HG03135 (cell line): ENCODE data around the gene CNDP2.

Experiments
- ATAC-seq: cut with Tn5 transposase; IDR thresholded peaks from one replicate; pipeline ENCODE4 v1.9.1; 2021; ENCODE audit warnings: mild to moderate bottlenecking, moderate library complexity; ENCODE audit not compliant: unreplicated experiment

The CNDP2 gene

DNA sequence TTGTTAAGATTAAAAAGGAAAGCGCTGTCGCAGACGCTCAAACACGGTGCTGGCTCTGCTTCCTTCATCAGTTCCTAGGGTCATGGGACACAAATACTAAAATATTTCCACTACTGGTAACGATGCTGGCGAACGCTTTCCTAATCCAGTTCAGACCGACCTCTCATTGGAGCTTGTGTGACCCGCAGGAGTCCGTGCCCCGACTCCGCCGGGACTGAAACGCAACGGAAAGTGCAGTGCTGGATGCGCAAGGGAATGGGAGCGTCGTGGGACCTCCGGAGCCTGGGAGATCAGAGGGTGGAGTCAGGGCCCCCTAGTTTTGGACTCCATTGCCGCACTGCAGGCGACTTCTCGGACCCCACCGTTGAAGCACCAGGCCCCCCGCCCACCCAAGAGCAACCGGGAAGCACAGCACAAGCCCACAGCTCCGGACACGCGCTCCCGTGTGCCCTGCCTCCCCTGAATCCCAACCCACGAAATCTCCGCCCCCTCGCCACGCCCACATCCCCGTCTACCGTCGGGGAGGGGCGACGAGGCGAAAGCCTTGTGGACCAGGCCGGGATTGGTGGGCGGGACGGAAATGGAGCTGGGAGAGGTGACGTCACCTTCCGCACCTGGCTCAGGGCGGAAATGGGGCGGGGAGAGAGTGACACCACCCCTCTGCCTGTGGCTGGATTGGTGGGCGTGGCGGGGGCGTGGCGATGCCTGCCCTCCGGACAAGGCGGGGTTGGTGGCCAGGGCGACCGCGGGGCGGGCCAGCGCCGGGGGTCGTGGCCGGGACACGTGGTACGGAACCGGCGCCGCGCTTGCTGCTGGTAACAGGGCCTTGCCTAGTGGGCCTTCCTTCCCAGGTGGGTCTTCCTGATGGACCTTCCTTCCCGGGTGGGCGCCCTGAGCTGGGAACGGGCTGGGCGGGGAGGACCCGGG is at the start of gene CNDP2:
Gene CNDP2, plus strand, starts transcription at position 783 of the 927 bp plus-strand sequence. CDS start 3,611 bp downstream, outside the sequence.
- ATAC-seq, result peak; percentile 79

GRCh38 chr18:74446631-74447403 is 49.3 kb upstream of the CNDP2 start:
- no peak for ATAC-seq

- no peak for ATAC-seq
Observed at GRCh38 chr18:74447404-74448152, 48.6 kb upstream of the CNDP2 start.

DNA sequence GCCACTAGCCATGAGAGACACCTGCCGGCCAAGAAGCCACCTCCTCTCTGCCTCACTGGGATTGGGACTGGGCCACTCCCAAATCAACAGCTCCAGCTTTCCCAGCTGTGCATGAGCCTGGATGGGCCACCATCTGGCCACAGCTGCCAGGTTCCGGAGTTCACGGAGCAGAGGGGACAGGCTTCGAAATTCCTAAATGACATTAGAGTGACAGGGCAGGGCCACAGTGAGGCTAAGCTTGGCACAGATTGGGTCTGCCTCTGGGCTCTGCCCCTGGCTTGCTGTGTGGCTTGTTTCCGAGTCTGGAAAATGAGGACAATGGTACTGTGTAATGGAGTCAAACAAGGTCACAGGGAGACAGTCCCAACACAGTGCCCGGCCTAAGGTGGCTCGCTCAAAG is 45.5 kb upstream of the CNDP2 start:
- no peak for ATAC-seq

DNA sequence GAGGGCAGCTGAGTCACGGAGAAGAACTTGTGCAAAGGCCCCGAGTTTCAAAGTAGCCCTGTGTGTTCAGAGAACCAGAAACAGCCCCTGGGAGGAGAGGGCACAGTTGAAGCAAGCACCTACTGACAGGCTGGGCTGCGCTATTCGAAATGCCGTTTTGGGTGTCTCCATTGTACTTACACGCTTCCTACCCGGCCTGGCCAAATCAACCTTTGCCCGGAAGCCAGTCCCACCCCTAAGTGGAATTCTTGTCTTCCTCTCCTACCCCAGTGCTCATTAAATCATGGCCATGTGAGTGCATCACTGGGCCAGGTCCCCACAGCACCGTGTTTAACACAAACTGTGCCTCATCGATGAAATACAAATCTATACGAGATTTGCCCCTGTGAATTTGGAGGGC is 45.0 kb upstream of the CNDP2 start:
- no peak for ATAC-seq

- ATAC-seq, result no peak
Observed at GRCh38 chr18:74453016-74453566, 43.1 kb upstream of the CNDP2 start.

- ATAC-seq, result no peak
Observed at GRCh38 chr18:74453642-74454198, 42.4 kb upstream of the CNDP2 start.

DNA sequence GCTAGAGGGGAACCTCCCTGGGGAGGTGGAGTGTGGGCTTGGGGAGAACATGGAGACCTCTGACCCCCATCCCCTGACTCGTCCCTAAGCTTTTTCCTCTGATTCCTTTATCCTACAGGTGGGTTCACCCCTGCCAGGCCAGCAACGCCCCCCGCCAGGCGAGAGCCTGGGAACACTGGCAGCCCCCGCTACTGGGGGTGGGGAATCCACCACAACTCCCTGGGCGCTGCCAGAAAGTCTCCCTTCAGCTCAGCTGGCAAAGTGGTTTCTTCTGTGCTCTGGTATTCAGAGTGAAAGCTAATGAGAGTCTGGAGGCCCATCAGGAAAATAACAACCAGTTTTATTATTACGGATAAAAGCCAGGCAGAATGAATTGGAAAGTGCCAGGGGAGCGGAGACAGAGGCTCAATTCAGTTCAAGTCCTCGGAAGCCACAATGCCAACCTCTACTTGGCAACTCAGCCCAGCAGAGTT is 41.8 kb upstream of the CNDP2 start:
- ATAC-seq, result no peak

DNA sequence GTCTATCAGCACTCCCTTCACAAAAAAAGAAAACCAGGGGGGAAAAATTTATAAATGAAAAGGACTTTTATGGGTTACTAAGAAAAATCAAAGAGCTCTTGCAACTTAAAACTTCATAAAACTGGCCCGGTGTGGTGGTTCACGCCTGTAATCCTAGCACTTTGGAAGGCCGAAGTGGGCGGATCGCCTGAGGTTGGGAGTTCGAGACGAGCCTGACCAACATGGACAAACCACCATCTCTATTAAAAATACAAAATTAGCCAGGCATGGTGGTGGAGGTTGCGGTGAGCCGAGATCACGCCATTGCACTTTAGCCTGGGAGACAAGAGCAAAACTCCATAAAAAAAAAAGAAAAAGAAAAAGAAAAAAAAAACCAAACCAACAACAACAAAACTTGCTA is 40.8 kb upstream of the CNDP2 start:
- no peak for ATAC-seq

GRCh38 chr18:74456017-74456348 is 40.2 kb upstream of the CNDP2 start:
- no peak for ATAC-seq

GRCh38 chr18:74456349-74457042 is 39.7 kb upstream of the CNDP2 start:
- no peak for ATAC-seq

GRCh38 chr18:74457043-74457724 is 39.0 kb upstream of the CNDP2 start, which contains the start of gene DIPK1C:
Gene DIPK1C (minus strand): TSS chr18:74457308. CDS start chr18:74457259, 49 bp downstream.
- no peak for ATAC-seq

DNA sequence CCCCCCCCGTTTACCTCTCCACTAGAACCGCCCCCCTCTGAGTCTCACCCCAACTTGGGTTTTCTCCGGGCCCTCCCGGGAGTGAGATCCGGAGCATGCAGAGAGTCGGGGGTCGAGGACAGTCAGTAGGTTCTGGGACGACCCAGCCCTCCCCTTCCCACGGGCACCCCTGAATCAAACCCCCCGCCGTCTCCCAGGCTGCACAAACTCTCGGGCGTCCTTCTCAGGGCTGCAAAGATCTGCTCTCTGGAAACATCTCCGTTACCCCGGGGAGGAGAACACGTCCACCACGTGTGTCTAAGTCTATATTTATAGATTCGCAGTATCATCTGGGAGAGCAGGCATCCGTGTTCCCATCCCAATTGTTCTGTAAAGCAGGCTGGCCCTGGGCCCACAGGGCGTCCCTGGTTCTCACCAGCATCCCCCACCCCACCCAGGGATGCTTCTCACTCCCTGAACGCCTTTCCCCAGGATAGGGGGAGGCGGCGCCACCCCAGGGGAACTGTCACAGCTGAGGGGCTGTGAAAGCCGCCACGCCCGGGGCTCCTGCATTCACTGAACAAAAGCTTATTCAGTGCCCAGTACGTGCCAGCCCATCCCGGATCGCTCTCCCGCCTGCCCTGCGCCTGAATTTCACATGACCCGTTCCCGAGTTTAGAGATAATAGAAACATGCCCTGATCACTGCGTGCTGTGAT is 38.3 kb upstream of the CNDP2 start:
- ATAC-seq, result no peak

GRCh38 chr18:74459889-74460288 is 36.3 kb upstream of the CNDP2 start:
- ATAC-seq, result no peak

- ATAC-seq, result no peak
Observed at GRCh38 chr18:74460825-74461224, 35.3 kb upstream of the CNDP2 start.

GRCh38 chr18:74463254-74463653 is 32.9 kb upstream of the CNDP2 start:
- ATAC-seq, result no peak

GRCh38 chr18:74463983-74464382 is 32.2 kb upstream of the CNDP2 start:
- no peak for ATAC-seq

DNA sequence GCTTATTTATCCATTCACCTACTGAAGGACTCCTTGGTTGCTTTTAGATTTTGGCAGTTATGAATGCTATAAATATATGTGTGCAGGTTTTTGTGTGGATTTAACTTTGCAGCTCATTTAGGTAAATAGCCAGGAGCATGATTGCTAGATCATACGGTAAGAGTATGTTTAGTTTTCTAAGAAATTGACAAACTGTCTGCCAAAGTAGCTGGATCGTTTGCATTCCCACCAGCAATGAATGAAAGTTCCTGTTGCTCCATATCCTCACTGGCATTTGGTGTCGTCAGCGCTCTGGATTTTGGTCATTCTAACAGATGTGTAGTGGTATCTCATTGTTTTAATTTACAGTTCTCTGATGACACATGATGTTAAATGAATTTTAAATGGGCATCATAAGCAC is 30.4 kb upstream of the CNDP2 start:
- ATAC-seq, result no peak
